Osteocyte (in vitro differentiated cells): ENCODE measurements around the gene WDR17. TPM values are rescaled to one million over a fixed set of nuclear protein-coding genes. Genes with fewer than 3 reads are reported as not detected.

Experiments used
- DNase-seq: peaks from one replicate; pipeline ENCODE4 v3.0.0; 2021; ENCODE audit warnings: mixed read lengths; ENCODE audit not compliant: unreplicated experiment; ENCODE audit errors: extremely low spot score
- H3K27ac Mint-ChIP-seq: one replicate; pipeline ENCODE4 v1.8.0; 2021; ENCODE audit warnings: mild to moderate bottlenecking, mixed read lengths; ENCODE audit not compliant: unreplicated experiment
- H3K27me3 Mint-ChIP-seq: one replicate; pipeline ENCODE4 v1.8.0; 2021; ENCODE audit warnings: mixed read lengths; ENCODE audit not compliant: unreplicated experiment
- H3K36me3 Mint-ChIP-seq: one replicate; pipeline ENCODE4 v1.8.0; 2021; ENCODE audit warnings: mixed read lengths; ENCODE audit not compliant: unreplicated experiment
- H3K4me1 Mint-ChIP-seq: one replicate; pipeline ENCODE4 v1.8.0; 2021; ENCODE audit warnings: mixed read lengths; ENCODE audit not compliant: unreplicated experiment
- H3K4me3 Mint-ChIP-seq: one replicate; pipeline ENCODE4 v1.8.0; 2021; ENCODE audit warnings: mild to moderate bottlenecking, moderate library complexity, mixed read lengths; ENCODE audit not compliant: unreplicated experiment
- H3K9me3 Mint-ChIP-seq: one replicate; pipeline ENCODE4 v1.8.0; 2021; ENCODE audit warnings: mixed read lengths; ENCODE audit not compliant: unreplicated experiment
- total RNA-seq: library from RNA; stranded (reverse); gene quantifications from 2 replicates; pipeline ENCODE4 v1.2.1, GENCODE V29; 2021
- TF ChIP-seq, protein P1 (sequence below): fragments of 200-600 bp; sonication (generic); IDR thresholded peaks from 2 replicates; pipeline ENCODE4 v1.5.0; 2021; ENCODE audit warnings: antibody characterized with exemption, mild to moderate bottlenecking, moderate library complexity

WDR17 gene
- total RNA-seq, 1 donor from 2014 or later, result 0.67 TPM

- Mint-ChIP-seq H3K9me3 (no peaks in the 10 kb centered on the region), H3K4me1 (peaks cover 2% of the 10 kb centered on the region), H3K4me3 (no peak overlapping the region), H3K27me3 (no peaks in the 10 kb centered on the region), H3K27ac (no peak overlapping the region), H3K36me3 (no peaks in the 10 kb centered on the region)
- TF ChIP-seq, protein P1, sequence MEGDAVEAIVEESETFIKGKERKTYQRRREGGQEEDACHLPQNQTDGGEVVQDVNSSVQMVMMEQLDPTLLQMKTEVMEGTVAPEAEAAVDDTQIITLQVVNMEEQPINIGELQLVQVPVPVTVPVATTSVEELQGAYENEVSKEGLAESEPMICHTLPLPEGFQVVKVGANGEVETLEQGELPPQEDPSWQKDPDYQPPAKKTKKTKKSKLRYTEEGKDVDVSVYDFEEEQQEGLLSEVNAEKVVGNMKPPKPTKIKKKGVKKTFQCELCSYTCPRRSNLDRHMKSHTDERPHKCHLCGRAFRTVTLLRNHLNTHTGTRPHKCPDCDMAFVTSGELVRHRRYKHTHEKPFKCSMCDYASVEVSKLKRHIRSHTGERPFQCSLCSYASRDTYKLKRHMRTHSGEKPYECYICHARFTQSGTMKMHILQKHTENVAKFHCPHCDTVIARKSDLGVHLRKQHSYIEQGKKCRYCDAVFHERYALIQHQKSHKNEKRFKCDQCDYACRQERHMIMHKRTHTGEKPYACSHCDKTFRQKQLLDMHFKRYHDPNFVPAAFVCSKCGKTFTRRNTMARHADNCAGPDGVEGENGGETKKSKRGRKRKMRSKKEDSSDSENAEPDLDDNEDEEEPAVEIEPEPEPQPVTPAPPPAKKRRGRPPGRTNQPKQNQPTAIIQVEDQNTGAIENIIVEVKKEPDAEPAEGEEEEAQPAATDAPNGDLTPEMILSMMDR, result no peak
- DNase-seq, result no peak
Observed at GRCh38 chr4:176139518-176139917, 73.9 kb downstream of the WDR17 start.

DNA sequence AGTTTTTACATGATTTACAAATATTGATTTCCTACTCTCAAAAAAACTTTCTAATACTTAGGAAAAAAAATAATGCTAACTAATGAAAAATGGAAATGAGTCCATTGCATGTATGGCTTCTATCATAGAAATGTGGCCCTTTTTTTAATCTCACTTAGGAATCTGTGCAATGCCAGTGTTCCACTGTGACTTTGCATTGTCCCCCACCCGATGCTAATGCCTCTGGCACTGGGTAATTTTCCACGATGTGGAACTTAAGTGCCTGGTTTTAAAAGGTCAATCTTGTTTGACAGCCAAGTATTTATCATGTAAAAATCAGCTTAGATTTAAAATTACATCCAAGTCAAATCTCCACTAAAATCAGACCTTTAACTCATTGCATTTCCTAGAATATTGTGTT, 76.6 kb downstream of the WDR17 start:
- H3K4me3 Mint-ChIP-seq, result no peak overlapping the region
- no peaks in the 10 kb centered on the region for H3K9me3 Mint-ChIP-seq
- no peaks in the 10 kb centered on the region for H3K36me3 Mint-ChIP-seq
- peaks cover 2% of the 10 kb centered on the region for H3K4me1 Mint-ChIP-seq
- H3K27me3 Mint-ChIP-seq, result no peaks in the 10 kb centered on the region
- no peak for DNase-seq
- no peak overlapping the region for H3K27ac Mint-ChIP-seq
- TF ChIP-seq, protein P1, result no peak

DNA sequence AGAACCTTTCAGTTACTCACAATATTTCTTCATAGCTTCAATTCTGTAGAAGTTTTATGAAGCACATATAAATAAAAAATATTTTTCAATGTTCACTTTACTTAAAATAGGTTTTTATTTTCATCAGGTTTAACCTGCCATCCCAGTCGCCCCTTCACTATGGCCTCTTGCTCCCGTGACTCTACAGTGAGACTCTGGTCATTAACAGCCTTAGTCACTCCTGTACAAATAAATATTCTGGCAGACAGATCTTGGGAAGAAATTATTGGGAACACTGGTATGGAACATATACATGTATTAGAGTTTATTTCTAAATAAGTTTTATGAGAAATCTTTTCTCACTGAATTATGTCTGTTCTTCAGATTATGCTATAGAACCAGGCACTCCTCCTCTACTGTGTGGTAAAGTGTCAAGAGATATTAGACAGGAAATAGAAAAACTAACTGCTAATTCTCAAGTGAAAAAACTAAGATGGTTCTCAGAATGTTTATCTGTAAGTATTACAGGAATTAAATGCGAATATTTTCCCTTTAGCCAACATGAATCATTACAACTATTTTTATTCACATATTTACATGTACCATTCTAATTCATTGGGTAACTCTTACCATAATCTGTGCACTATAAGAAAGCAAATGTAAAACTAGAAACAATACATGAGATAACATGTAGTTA, 84.2 kb downstream of the WDR17 start:
- H3K27me3 Mint-ChIP-seq, result no peaks in the 10 kb centered on the region
- H3K4me1 Mint-ChIP-seq, result no peaks in the 10 kb centered on the region
- TF ChIP-seq, protein P1, result no peak
- no peaks in the 10 kb centered on the region for H3K36me3 Mint-ChIP-seq
- DNase-seq, result no peak
- no peaks in the 10 kb centered on the region for H3K9me3 Mint-ChIP-seq
- no peak overlapping the region for H3K4me3 Mint-ChIP-seq
- no peak overlapping the region for H3K27ac Mint-ChIP-seq

- no peaks in the 10 kb centered on the region for H3K4me1 Mint-ChIP-seq
- H3K36me3 Mint-ChIP-seq, result no peaks in the 10 kb centered on the region
- no peak overlapping the region for H3K27ac Mint-ChIP-seq
- H3K4me3 Mint-ChIP-seq, result no peak overlapping the region
- H3K27me3 Mint-ChIP-seq, result no peaks in the 10 kb centered on the region
- TF ChIP-seq, protein P1, result peak; percentile 60
- H3K9me3 Mint-ChIP-seq, result no peaks in the 10 kb centered on the region
- no peak for DNase-seq
Observed at GRCh38 chr4:176150356-176150682, 84.7 kb downstream of the WDR17 start.

DNA sequence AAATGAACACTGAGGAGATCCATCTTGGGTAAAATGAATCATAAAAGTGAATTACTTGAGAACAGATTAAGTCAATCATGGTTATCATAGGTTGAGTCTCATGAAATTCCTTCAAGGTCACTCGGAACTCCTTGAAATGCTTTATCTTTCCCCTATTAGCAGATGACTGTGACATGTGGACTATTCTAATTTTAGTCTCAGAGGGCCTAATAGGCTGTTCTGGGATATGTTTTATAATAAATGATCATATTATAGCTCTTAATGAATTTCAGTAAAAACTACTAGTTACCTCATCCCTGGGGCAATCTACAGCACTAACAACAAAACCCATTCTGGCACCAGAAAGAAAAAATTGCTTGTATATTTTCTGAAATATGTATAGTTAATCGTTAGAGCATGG, 85.1 kb downstream of the WDR17 start:
- Mint-ChIP-seq H3K4me1 (no peaks in the 10 kb centered on the region), H3K36me3 (no peaks in the 10 kb centered on the region), H3K27me3 (no peaks in the 10 kb centered on the region), H3K9me3 (no peaks in the 10 kb centered on the region), H3K4me3 (no peak overlapping the region), H3K27ac (no peak overlapping the region)
- DNase-seq, result no peak
- TF ChIP-seq, protein P1, result no peak
